Tibial artery (tissue), 4 donors: ENCODE results near the gene RAP1GAP.

Experiments used
- DNase-seq, 2 donors: peaks; one replicate each; pipeline ENCODE4 v3.0.0-alpha.2; 2019
- H3K27ac ChIP-seq, 2 donors: fragments of 200-600 bp; sonication (generic) in 1 of 2; 1 replicate in 1 of 2; 2 replicates in 1 of 2; pipeline ENCODE4 v1.5.1; 2018 to 2019; ENCODE audit warnings: mild to moderate bottlenecking in 1 of 2
- H3K27me3 ChIP-seq, 2 donors: fragments of 200-600 bp; sonication (generic) in 1 of 2; one replicate each; pipeline versions ENCODE4 v1.5.1 to v1.6.0; 2016 to 2019
- H3K36me3 ChIP-seq, 3 donors: fragments of 200-600 bp; sonication (generic) in 2 of 3; one replicate each; pipeline ENCODE4 v1.5.1; 2016 to 2019; ENCODE audit warnings: mild to moderate bottlenecking in 2 of 3
- H3K4me1 ChIP-seq, 4 donors: fragments of 200-600 bp; sonication (generic) in 2 of 4; 1 replicate in 3 of 4; 2 replicates in 1 of 4; pipeline ENCODE4 v1.5.1; 2016 to 2019
- H3K4me3 ChIP-seq, 2 donors: fragments of 200-600 bp; sonication (generic) in 1 of 2; 1 replicate in 1 of 2; 2 replicates in 1 of 2; pipeline ENCODE4 v1.5.1; 2018 to 2019; ENCODE audit warnings: mild to moderate bottlenecking in 2 of 2
- H3K9me3 ChIP-seq, 3 donors: fragments of 200-600 bp; sonication (generic) in 1 of 3; one replicate each; pipeline ENCODE4 v1.5.1; 2016 to 2019
- CTCF ChIP-seq, 2 experiments: fragments of 200-600 bp in 1 of 2; fragments of 450-650 bp in 1 of 2; IDR thresholded peaks; one replicate each; pipeline ENCODE4 v1.5.1; 2017 to 2019; ENCODE audit warnings: antibody characterized with exemption in 2 of 2, mild to moderate bottlenecking in 1 of 2, moderate library complexity in 1 of 2
- intact Hi-C: fragments of 100-400 bp; cut with DNase I; formaldehyde crosslinking; loops from one replicate; pipeline ENCODE4 v1.15.0; 2023; ENCODE audit warnings: low total_unique reads

RAP1GAP gene

GRCh38 chr1:21620496-21620895 is 48.7 kb downstream of the RAP1GAP start:
- H3K36me3 ChIP-seq: no peaks in the 10 kb centered on the region
- DNase-seq: no peak
- H3K4me1 ChIP-seq: peaks cover 0 to 35% (median 2%) of the 10 kb centered on the region in 4 donors
- intact Hi-C loops: no loop called here
- H3K27ac ChIP-seq: no peak overlapping the region
- peaks cover 0 to 60% of the 10 kb centered on the region in 2 donors for H3K27me3 ChIP-seq
- H3K9me3 ChIP-seq: no peaks in the 10 kb centered on the region
- no peak for TF ChIP-seq CTCF (IDR thresholded peaks at IDR 0.05)
- H3K4me3 ChIP-seq: no peak overlapping the region

DNA sequence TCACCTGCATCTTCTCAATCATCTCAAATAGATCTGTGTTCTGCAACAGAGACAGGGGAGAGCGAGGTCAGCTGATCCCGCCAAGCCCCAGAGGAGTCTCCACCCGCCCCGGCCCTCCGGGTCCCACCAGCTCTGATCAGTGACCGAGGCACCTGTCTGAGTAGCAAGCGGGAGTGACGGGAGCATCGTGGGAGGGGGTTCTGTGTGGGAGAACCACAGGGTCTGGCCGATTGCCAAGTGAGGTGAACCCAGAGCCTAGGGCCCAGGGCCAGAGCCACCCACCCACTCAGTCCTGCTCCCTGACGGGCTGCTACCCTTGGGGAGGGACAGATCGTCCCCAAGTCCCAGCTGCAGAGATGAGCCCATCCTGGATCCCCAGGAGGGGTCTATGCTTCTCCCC is 49.1 kb downstream of the RAP1GAP start:
- intact Hi-C loops: no loop called here
- Histone ChIP-seq H3K27ac (no peak overlapping the region), H3K9me3 (no peaks in the 10 kb centered on the region), H3K4me1 (peaks cover 0 to 35% (median 2%) of the 10 kb centered on the region in 4 donors), H3K4me3 (no peak overlapping the region), H3K27me3 (peaks cover 0 to 57% of the 10 kb centered on the region in 2 donors), H3K36me3 (no peaks in the 10 kb centered on the region)
- no peak for DNase-seq
- no peak for TF ChIP-seq CTCF (IDR thresholded peaks at IDR 0.05)

DNA sequence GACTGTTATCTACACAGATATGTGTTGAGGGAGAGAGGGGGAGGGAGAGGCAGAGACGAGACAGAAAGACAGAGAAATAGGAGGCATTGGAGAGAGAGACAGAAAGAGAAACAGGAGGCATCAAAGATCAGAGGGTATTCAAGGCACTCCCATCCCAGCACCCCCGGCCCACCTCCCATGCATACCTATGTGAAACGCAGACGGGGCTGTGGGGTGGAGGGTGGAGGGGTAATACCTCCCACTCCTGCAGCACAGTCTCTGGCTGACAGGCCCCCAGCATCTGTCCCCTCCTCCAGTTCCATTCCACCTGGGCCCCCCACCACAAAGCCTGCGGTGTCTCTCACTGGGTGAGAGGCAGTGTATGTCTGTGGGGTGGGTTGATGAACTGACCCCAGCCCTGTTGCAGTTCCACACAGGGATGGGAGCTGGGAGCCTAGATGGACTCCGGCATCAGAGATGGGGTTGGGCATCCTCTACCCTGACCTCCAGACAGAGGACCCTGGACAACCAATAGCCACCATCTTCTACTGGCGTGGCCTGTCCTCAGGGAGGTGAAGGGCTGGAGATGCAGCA is 49.7 kb downstream of the RAP1GAP start:
- Histone ChIP-seq H3K4me1 (peaks cover 0 to 35% (median 2%) of the 10 kb centered on the region in 4 donors), H3K9me3 (no peaks in the 10 kb centered on the region), H3K4me3 (no peak overlapping the region), H3K27me3 (peaks cover 0 to 52% of the 10 kb centered on the region in 2 donors), H3K36me3 (no peaks in the 10 kb centered on the region), H3K27ac (no peak overlapping the region)
- no peak for TF ChIP-seq CTCF (IDR thresholded peaks at IDR 0.05)
- no peak for DNase-seq
- intact Hi-C loops: no loop called here

DNA sequence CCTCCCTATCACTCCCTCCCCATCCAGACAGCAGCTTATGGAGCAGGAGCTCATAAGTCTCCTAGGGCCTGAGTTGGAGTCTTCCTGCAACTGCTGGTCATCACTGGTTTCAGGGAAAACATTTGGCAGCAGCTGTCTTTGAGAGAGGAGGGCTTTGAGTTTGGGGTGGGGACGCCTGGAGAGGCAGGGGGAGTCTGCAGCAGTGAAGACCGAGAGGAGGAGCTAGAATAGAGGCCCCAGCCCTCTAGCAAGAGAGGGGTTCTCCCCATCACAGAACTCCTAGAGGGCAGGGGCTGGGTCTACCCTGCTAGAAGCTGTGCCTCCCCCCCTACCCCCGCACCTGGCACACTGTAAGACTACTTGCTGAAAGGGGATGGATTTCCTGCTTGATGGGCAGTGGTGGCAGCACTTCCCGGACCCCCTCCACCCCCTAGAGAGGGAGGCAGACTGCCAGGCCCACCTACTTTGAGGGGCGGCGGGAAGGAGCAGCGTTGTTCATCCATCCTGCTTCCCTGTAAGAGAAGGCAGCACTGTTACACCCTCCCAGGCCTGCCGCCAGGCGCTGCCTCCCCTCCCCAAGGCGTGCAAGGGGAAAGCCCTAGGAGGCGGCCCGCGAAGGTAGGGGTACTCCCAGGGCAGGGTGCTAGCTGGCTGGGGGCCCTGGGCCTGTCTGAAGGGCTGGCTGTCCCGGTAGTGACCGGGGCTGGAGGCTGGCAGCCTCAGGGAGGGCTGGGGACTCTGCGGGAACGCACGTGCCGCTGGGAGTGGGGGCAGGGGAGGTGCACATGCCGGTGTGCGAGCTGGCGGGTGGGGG is 50.4 kb downstream of the RAP1GAP start:
- Histone ChIP-seq H3K4me1 (peaks cover 0 to 33% (median 2%) of the 10 kb centered on the region in 4 donors), H3K27me3 (peaks cover 0 to 45% of the 10 kb centered on the region in 2 donors), H3K9me3 (no peaks in the 10 kb centered on the region), H3K4me3 (no peak overlapping the region), H3K27ac (no peak overlapping the region), H3K36me3 (no peaks in the 10 kb centered on the region)
- TF ChIP-seq CTCF (IDR thresholded peaks at IDR 0.05): no peak
- intact Hi-C loops: no loop called here
- DNase-seq: no peak

DNA sequence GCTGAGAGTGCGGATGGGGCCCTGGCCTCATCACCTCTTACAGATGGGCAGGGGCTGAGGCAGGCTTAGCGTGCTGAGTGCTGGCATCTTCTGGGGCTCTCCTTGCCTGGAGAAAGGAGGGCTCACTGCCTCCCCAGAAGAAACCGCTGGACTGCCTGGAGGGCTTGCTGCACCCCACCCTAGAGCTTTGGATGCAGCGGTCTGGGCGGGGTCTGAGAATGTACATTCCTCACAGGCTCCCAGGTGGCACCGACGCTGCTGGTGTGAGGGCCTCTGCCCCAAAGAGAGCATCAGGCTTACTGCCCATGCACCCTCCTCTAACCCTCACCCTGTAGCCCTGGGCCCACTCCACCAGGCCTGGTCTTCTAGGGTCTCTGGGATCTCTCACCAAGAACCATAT is 51.1 kb downstream of the RAP1GAP start:
- Histone ChIP-seq H3K27me3 (peaks cover 0 to 38% of the 10 kb centered on the region in 2 donors), H3K4me3 (no peak overlapping the region), H3K4me1 (peaks cover 0 to 26% (median 2%) of the 10 kb centered on the region in 4 donors), H3K36me3 (no peaks in the 10 kb centered on the region), H3K27ac (no peak overlapping the region), H3K9me3 (no peaks in the 10 kb centered on the region)
- no peak for TF ChIP-seq CTCF (IDR thresholded peaks at IDR 0.05)
- no peak for DNase-seq
- intact Hi-C loops: no loop called here
